Natural killer cell (primary cell): ENCODE data around the gene MAN1C1. TPM values are rescaled to one million over a fixed set of nuclear protein-coding genes. Genes with fewer than 3 reads are reported as not detected.
"Not testable (repeated sequence)": the region's sequence is repeated elsewhere in the genome, so short reads cannot be mapped to it uniquely, and the experiment has no call there.

Experiments
- ATAC-seq, 3 donors: fragments of 150-1000 bp in 2 of 3; fragments of 200-7000 bp in 1 of 3; cut with Tn5 transposase; 1 replicate in 1 of 3; 2 replicates in 2 of 3; pipeline ENCODE4 v1.10.0; 2021; ENCODE audit warnings: mild to moderate bottlenecking in 2 of 3, moderate library complexity in 2 of 3
- DNase-seq, 2 donors: peaks; one replicate each; pipeline versions ENCODE4 v3.0.0 to v3.0.0-alpha.2; 2013 to 2021; ENCODE audit warnings: mixed read lengths in 1 of 2
- H3K27ac ChIP-seq: one replicate; pipeline ENCODE4 v1.5.1; 2013; ENCODE audit warnings: mild to moderate bottlenecking, low read length
- H3K27me3 ChIP-seq: one replicate; pipeline ENCODE4 v1.6.1; 2013; ENCODE audit warnings: low read length; ENCODE audit not compliant: control insufficient read depth, insufficient read depth
- H3K36me3 ChIP-seq: one replicate; pipeline ENCODE4 v1.6.1; 2013; ENCODE audit warnings: low read length; ENCODE audit not compliant: control insufficient read depth, insufficient read depth
- H3K4me1 ChIP-seq: one replicate; pipeline ENCODE4 v1.6.1; 2013; ENCODE audit warnings: low read length; ENCODE audit not compliant: control insufficient read depth, insufficient read depth
- H3K4me3 ChIP-seq: one replicate; pipeline ENCODE4 v1.5.1; 2013; ENCODE audit warnings: low read length
- H3K9me3 ChIP-seq: one replicate; pipeline ENCODE4 v1.6.1; 2013; ENCODE audit warnings: low read length; ENCODE audit not compliant: control insufficient read depth, insufficient read depth
- H3K27ac Mint-ChIP-seq, 2 donors: one replicate each; pipeline ENCODE4 v1.8.0; 2022; ENCODE audit warnings: mild to moderate bottlenecking in 2 of 2, mixed read lengths in 2 of 2, moderate library complexity in 1 of 2
- H3K27me3 Mint-ChIP-seq, 2 donors: one replicate each; pipeline ENCODE4 v1.8.0; 2022; ENCODE audit warnings: low read depth in 2 of 2, mixed read lengths in 2 of 2
- H3K36me3 Mint-ChIP-seq: one replicate; pipeline ENCODE4 v1.8.0; 2022; ENCODE audit warnings: mixed read lengths
- H3K4me1 Mint-ChIP-seq, 2 donors: one replicate each; pipeline ENCODE4 v1.8.0; 2022; ENCODE audit warnings: mixed read lengths in 2 of 2
- H3K4me3 Mint-ChIP-seq: one replicate; pipeline ENCODE4 v1.8.0; 2022; ENCODE audit warnings: mild to moderate bottlenecking, moderate library complexity, mixed read lengths
- H3K9me3 Mint-ChIP-seq, 2 donors: one replicate each; pipeline ENCODE4 v1.8.0; 2022; ENCODE audit warnings: mixed read lengths in 2 of 2
- CTCF ChIP-seq: fragments of 200-600 bp; IDR thresholded peaks from one replicate; pipeline ENCODE4 v1.8.0; 2022; ENCODE audit warnings: antibody characterized with exemption
- whole genome bisulfite sequencing: methylation state at CpG from one replicate; pipeline ENCODE4 v1.1.7; 2013; ENCODE audit warnings: missing lambda C conversion rate; ENCODE audit not compliant: insufficient coverage; 5-methylcytosine and 5-hydroxymethylcytosine counted together
- intact Hi-C: fragments of 100-400 bp; cut with micrococcal nuclease; formaldehyde crosslinking; loops from one replicate; pipeline ENCODE4 v1.14.2; 2022
- total RNA-seq, 4 donors: library from RNA; stranded (reverse); fragments of 120-200 nt in 1 of 4; gene quantifications; one replicate each; pipeline versions ENCODE4 v1.2.3 to v1.2.4, GENCODE V29; 2013 to 2022

Gene MAN1C1
- total RNA-seq, 3 donors from 2014 or later (not counting 1 experiment from before 2014, with no cell fraction given), result 3.6 to 7.5 (median 7.1) TPM

GRCh38 chr1:25733271-25733670 is 116.7 kb downstream of the MAN1C1 start:
- Mint-ChIP-seq H3K27ac (no peak overlapping the region), H3K4me3 (no peak overlapping the region)
- WGBS, result 95% methylated on average over 8 of the region's 9 CpGs

GRCh38 chr1:25734991-25735390 is 118.4 kb downstream of the MAN1C1 start:
- Histone ChIP-seq H3K4me1 (peaks cover 14% of the 10 kb centered on the region), H3K27me3 (peaks cover 29% of the 10 kb centered on the region)
- H3K27ac ChIP-seq, H3K4me3 ChIP-seq, ATAC-seq, H3K4me1 Mint-ChIP-seq, intact Hi-C loops, H3K36me3 Mint-ChIP-seq, H3K27ac Mint-ChIP-seq, H3K36me3 ChIP-seq, H3K9me3 ChIP-seq, H3K4me3 Mint-ChIP-seq, H3K9me3 Mint-ChIP-seq, DNase-seq: not testable (repeated sequence)
- 95% methylated on average over 10 of the region's 10 CpGs for WGBS
- H3K27me3 Mint-ChIP-seq, result peaks cover 34 to 48% of the 10 kb centered on the region in 2 donors

More at GRCh38 chr1:25733271-25733670, 116.7 kb downstream of the MAN1C1 start:
- intact Hi-C loops, result no loop called here
- H3K27me3 Mint-ChIP-seq, result peaks cover 43 to 60% of the 10 kb centered on the region in 2 donors
- Histone ChIP-seq H3K4me1 (peaks cover 14% of the 10 kb centered on the region), H3K27ac (no peak overlapping the region), H3K27me3 (peaks cover 40% of the 10 kb centered on the region), H3K9me3 (no peaks in the 10 kb centered on the region), H3K36me3 (no peaks in the 10 kb centered on the region), H3K4me3 (no peak overlapping the region)
- H3K4me1 Mint-ChIP-seq, result peaks cover 7 to 10% of the 10 kb centered on the region in 2 donors
- H3K36me3 Mint-ChIP-seq, result no peaks in the 10 kb centered on the region
- DNase-seq, result no peak
- TF ChIP-seq CTCF, result no peak
- H3K9me3 Mint-ChIP-seq, result no peaks in the 10 kb centered on the region
- no peak for ATAC-seq

- no peak for ATAC-seq
- Mint-ChIP-seq H3K4me3 (no peak overlapping the region), H3K27me3 (peaks cover 28 to 43% of the 10 kb centered on the region in 2 donors), H3K4me1 (peaks cover 4 to 7% of the 10 kb centered on the region in 2 donors), H3K36me3 (no peaks in the 10 kb centered on the region), H3K27ac (no peak overlapping the region), H3K9me3 (no peaks in the 10 kb centered on the region)
- no peaks in the 10 kb centered on the region for H3K9me3 ChIP-seq
- no peak for TF ChIP-seq CTCF
- H3K27me3 ChIP-seq, result peaks cover 22% of the 10 kb centered on the region
- peaks cover 6% of the 10 kb centered on the region for H3K4me1 ChIP-seq
- H3K4me3 ChIP-seq, result no peak overlapping the region
- intact Hi-C loops, result no loop called here
- H3K36me3 ChIP-seq, result no peaks in the 10 kb centered on the region
- 100% methylated on average over 1 of the region's 1 CpG for WGBS
- DNase-seq, result no peak
- H3K27ac ChIP-seq, result no peak overlapping the region
These were observed 119.5 kb downstream of the MAN1C1 start for GRCh38 chr1:25735956-25736529.

GRCh38 chr1:25737130-25737529 is 120.5 kb downstream of the MAN1C1 start:
- ATAC-seq (no peak), DNase-seq (no peak)
- peaks cover 22 to 43% of the 10 kb centered on the region in 2 donors for H3K27me3 Mint-ChIP-seq
- WGBS, result 39% methylated on average over 6 of the region's 6 CpGs
- no peak overlapping the region for H3K4me3 ChIP-seq
- H3K27ac ChIP-seq, result no peak overlapping the region
- H3K9me3 Mint-ChIP-seq, result no peaks in the 10 kb centered on the region
- intact Hi-C loops, result no loop called here
- H3K27me3 ChIP-seq, result peaks cover 13% of the 10 kb centered on the region
- no peak overlapping the region for H3K27ac Mint-ChIP-seq
- H3K4me3 Mint-ChIP-seq, result no peak overlapping the region
- no peaks in the 10 kb centered on the region for H3K36me3 Mint-ChIP-seq
- TF ChIP-seq CTCF, result no peak
- no peaks in the 10 kb centered on the region for H3K4me1 Mint-ChIP-seq
- H3K36me3 ChIP-seq, result no peaks in the 10 kb centered on the region
- H3K9me3 ChIP-seq, result no peaks in the 10 kb centered on the region
- H3K4me1 ChIP-seq, result no peaks in the 10 kb centered on the region
